Measurements from ENCODE around the gene HS6ST2.
A peak's percentile ranks its signal among the peaks of the same experiment; 100 is the strongest.
"Not testable (repeated sequence)": the region's sequence is repeated elsewhere in the genome, so short reads cannot be mapped to it uniquely, and the experiment has no call there.

The HS6ST2 gene
- long read RNA-seq, donor 1, result 0 reads
- long read RNA-seq, donor 2, result 0 reads
- long read RNA-seq, donor 3, partial matches to known transcripts, result 21 of 21 reads
- long read RNA-seq, donor 3, other reads (novel, unspliced or antisense), result 0 of 21 reads
- long read RNA-seq, donor 4, result 0 reads
- long read RNA-seq, donor 5, partial matches to known transcripts, result 23 of 23 reads
- long read RNA-seq, donor 5, other reads (novel, unspliced or antisense), result 0 of 23 reads
- long read RNA-seq, donor 6, partial matches to known transcripts, result 30 of 30 reads
- long read RNA-seq, donor 6, other reads (novel, unspliced or antisense), result 0 of 30 reads
- long read RNA-seq, donor 7, partial matches to known transcripts, result 0 of 1 reads
- long read RNA-seq, donor 7, other reads (novel, unspliced or antisense), result 0 of 1 reads
- long read RNA-seq, donor 8, result 0 reads

GRCh38 chrX:132958091-132958703 lies at the start of gene HS6ST2:
Gene HS6ST2 (minus strand): TSS chrX:132958629.
- DNase-seq, result peak; percentile 71

- DNase-seq, result no peak
These were observed 49.0 kb upstream of the HS6ST2 start for GRCh38 chrX:133007458-133007857.

GRCh38 chrX:133005616-133006015 lies 47.2 kb upstream of the HS6ST2 start:
- DNase-seq, result no peak

- peak; percentile 6 for DNase-seq
These were observed 46.6 kb upstream of the HS6ST2 start for GRCh38 chrX:133005042-133005441.

GRCh38 chrX:132999209-132999608 lies 40.8 kb upstream of the HS6ST2 start:
- no peak for DNase-seq

GRCh38 chrX:132990835-132991234 lies 32.4 kb upstream of the HS6ST2 start:
- DNase-seq, result no peak

- no peak for DNase-seq
These were observed 28.1 kb upstream of the HS6ST2 start for GRCh38 chrX:132986556-132986955.

GRCh38 chrX:132984058-132984650 lies 25.7 kb upstream of the HS6ST2 start:
- DNase-seq, result no peak

GRCh38 chrX:132983496-132983895 lies 25.1 kb upstream of the HS6ST2 start:
- no peak for DNase-seq

GRCh38 chrX:132980035-132980434 lies 21.6 kb upstream of the HS6ST2 start:
- DNase-seq, result not testable (repeated sequence)

GRCh38 chrX:132968296-132968949 lies 10.0 kb upstream of the HS6ST2 start:
- no peak for DNase-seq

- no peak for DNase-seq
These were observed 8.6 kb upstream of the HS6ST2 start for GRCh38 chrX:132967049-132967448.

GRCh38 chrX:132965461-132965860 lies 7.0 kb upstream of the HS6ST2 start:
- no peak for DNase-seq

GRCh38 chrX:132961511-132961910 lies 3.1 kb upstream of the HS6ST2 start:
- no peak for DNase-seq

- DNase-seq, result peak; percentile 68
These were observed 978 bp downstream of the HS6ST2 start for GRCh38 chrX:132957211-132958090.

GRCh38 chrX:132956421-132957210 lies 1.8 kb downstream of the HS6ST2 start:
- DNase-seq, result peak; percentile 53

GRCh38 chrX:132955690-132956089 lies 2.7 kb downstream of the HS6ST2 start:
- DNase-seq, result no peak

GRCh38 chrX:132954323-132954722 lies 4.1 kb downstream of the HS6ST2 start:
- DNase-seq, result no peak

GRCh38 chrX:132953354-132953753 lies 5.1 kb downstream of the HS6ST2 start:
- no peak for DNase-seq

GRCh38 chrX:132948648-132949260 lies 9.7 kb downstream of the HS6ST2 start:
- DNase-seq, result no peak

All from right kidney (tissue), 9 donors.